IgD-negative memory B cell (primary cell): ENCODE results near the gene KRTAP10-2. TPM values are rescaled to one million over a fixed set of nuclear protein-coding genes. Genes with fewer than 3 reads are reported as not detected.
A peak's percentile ranks its signal among the peaks of the same experiment; 100 is the strongest.
"Not testable (repeated sequence)": the region's sequence is repeated elsewhere in the genome, so short reads cannot be mapped to it uniquely, and the experiment has no call there.

Source experiments
- H3K27ac Mint-ChIP-seq, 3 donors: one replicate each; pipeline ENCODE4 v1.8.0; 2020 to 2022; ENCODE audit warnings: mild to moderate bottlenecking in 3 of 3, mixed read lengths in 3 of 3, moderate library complexity in 1 of 3
- H3K27me3 Mint-ChIP-seq: one replicate; pipeline ENCODE4 v1.8.0; 2021; ENCODE audit warnings: mixed read lengths
- H3K36me3 Mint-ChIP-seq: one replicate; pipeline ENCODE4 v1.8.0; 2020; ENCODE audit warnings: mild to moderate bottlenecking, mixed read lengths
- H3K4me1 Mint-ChIP-seq, 3 donors: one replicate each; pipeline ENCODE4 v1.8.0; 2020 to 2022; ENCODE audit warnings: mixed read lengths in 3 of 3, mild to moderate bottlenecking in 1 of 3
- H3K4me3 Mint-ChIP-seq, 4 donors: one replicate each; pipeline ENCODE4 v1.8.0; 2020 to 2022; ENCODE audit warnings: mild to moderate bottlenecking in 4 of 4, mixed read lengths in 4 of 4, moderate library complexity in 3 of 4
- H3K9me3 Mint-ChIP-seq, 3 donors: one replicate each; pipeline ENCODE4 v1.8.0; 2020 to 2021; ENCODE audit warnings: mixed read lengths in 3 of 3, mild to moderate bottlenecking in 1 of 3
- polyA plus RNA-seq: library from polyadenylated mRNA; unstranded; fragments of 300-500 nt; fragmentation: Illumina TruSeq; gene quantifications from one replicate; pipeline ENCODE4 v1.2.3, GENCODE V29; 2021

The KRTAP10-2 gene
- polyA plus RNA-seq, 1 donor from 2014 or later, result not detected

DNA sequence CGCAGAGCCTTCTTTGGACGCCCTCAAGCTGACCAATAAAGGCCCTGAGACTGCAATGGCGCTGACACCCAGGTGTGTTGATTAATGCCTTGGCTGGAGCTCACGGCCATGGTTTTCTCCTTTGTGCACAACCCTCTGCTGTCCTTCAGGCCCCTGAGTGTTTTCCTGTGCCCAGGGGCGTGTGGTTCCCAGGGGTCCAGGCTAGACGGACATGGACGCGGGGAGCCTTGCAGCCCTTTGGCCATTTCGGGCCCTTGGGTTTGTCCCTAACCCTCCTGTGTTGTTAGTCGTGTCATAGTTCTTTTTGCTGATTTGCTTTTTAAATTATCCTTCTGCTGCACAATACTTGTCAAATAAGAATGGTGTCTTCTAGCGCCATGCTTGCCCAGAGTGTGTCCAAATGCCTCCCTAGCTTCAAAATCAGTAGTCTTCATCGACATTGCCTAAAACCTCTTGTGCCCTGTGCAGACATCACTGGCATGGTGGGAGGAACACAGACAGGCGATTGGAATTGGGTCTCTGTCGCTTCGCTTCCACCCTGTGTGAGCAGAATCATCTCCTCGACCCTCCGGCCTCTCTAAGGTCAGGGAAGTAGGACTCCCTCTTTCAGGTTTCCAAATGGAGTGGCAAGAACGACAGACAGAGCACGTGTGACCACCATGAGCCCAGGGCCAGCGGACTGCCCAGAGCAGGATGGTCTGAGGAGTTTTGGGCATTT is 24.2 kb upstream of the KRTAP10-2 start:
- peak overlapping the region in 1 of 4 donors; percentile 73 for H3K4me3 Mint-ChIP-seq
- peaks cover 4 to 23% (median 16%) of the 10 kb centered on the region in 3 donors for H3K9me3 Mint-ChIP-seq
- peaks cover 0 to 2% (median 1%) of the 10 kb centered on the region in 3 donors for H3K4me1 Mint-ChIP-seq
- H3K27ac Mint-ChIP-seq, result peak overlapping the region in 1 of 3 donors; percentile 35
- peaks cover 6% of the 10 kb centered on the region for H3K36me3 Mint-ChIP-seq
- H3K27me3 Mint-ChIP-seq, result peaks cover 15% of the 10 kb centered on the region

DNA sequence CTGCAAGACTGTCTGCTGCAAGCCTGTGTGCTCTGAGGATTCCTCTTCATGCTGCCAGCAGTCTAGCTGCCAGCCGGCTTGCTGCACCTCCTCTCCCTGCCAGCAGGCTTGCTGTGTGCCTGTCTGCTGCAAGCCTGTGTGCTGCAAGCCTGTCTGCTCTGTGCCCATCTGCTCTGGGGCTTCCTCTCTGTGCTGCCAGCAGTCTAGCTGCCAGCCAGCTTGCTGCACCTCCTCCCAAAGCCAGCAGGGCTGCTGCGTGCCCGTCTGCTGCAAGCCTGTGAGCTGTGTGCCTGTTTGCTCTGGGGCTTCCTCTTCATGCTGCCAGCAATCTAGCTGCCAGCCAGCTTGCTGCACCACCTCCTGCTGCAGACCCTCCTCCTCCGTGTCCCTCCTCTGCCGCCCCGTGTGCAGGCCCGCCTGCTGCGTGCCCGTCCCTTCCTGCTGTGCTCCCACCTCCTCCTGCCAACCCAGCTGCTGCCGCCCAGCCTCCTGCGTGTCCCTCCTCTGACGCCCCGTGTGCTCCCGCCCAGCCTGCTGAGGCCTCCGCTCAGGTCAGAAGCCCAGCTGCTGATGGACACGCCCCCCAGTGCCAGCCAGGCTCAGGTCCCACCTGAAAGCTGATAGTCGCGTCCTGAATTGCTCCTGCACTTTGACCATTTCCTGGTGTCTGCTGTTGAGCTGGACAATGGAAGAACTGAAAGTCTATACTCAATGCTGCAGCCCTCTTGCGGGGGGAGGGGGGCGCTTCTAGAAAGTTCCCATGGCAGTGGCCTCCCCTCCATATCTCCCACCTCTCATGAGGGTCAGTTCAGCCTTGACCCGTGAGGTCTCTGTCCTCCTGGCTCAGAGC is 23.4 kb upstream of the KRTAP10-2 start:
- Mint-ChIP-seq H3K9me3 (peaks cover 4 to 23% (median 11%) of the 10 kb centered on the region in 3 donors), H3K27me3 (peaks cover 15% of the 10 kb centered on the region), H3K4me3 (peak overlapping the region in 1 of 4 donors; percentile 12), H3K27ac (no peak overlapping the region), H3K4me1 (peaks cover 0 to 2% (median 1%) of the 10 kb centered on the region in 3 donors), H3K36me3 (peaks cover 5% of the 10 kb centered on the region)

GRCh38 chr21:44573630-44574456 is 22.5 kb upstream of the KRTAP10-2 start, which contains the start of gene KRTAP10-4:
Gene KRTAP10-4, plus strand, starts transcription at chr21:44573729. Its CDS starts 30 bp downstream, at chr21:44573759.
- H3K4me1 Mint-ChIP-seq, H3K27ac Mint-ChIP-seq, H3K4me3 Mint-ChIP-seq, H3K36me3 Mint-ChIP-seq: not testable (repeated sequence)
- peaks cover 13% of the 10 kb centered on the region for H3K27me3 Mint-ChIP-seq
- H3K9me3 Mint-ChIP-seq, result peaks cover 4 to 23% (median 11%) of the 10 kb centered on the region in 3 donors

DNA sequence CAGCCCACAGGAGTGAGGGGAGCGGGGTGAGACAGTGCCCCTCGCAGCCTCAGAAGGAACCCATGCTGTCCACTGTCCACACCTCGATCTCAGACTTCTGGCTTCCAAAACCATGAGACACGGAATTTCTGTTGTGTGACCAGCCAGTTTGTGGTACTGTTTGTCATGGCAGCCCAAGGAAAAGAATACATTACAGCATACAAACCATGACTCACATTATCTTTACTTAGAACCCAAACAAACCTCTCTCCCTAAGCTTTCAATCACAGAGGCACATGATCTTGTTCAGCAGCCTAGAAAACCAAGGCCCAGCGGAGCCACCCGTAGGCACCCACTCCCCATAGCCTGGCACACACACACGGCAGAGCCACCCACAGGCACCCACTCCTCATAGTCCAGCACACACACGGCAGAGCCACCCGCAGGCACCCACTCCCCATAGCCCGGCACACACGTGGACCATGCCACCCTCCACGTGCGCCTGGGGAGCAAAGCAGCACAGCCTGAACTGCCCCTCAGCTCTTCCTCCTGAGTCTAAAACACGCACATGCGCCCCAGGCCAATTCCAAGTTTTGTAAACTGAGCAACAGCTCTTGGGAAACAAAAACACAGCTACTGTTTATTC is 21.8 kb upstream of the KRTAP10-2 start:
- peaks cover 5% of the 10 kb centered on the region for H3K36me3 Mint-ChIP-seq
- H3K4me1 Mint-ChIP-seq, result peaks cover 0 to 1% (median 0%) of the 10 kb centered on the region in 3 donors
- no peak overlapping the region for H3K27ac Mint-ChIP-seq
- no peak overlapping the region for H3K4me3 Mint-ChIP-seq
- H3K9me3 Mint-ChIP-seq, result peaks cover 4 to 21% (median 9%) of the 10 kb centered on the region in 3 donors
- peaks cover 13% of the 10 kb centered on the region for H3K27me3 Mint-ChIP-seq

DNA sequence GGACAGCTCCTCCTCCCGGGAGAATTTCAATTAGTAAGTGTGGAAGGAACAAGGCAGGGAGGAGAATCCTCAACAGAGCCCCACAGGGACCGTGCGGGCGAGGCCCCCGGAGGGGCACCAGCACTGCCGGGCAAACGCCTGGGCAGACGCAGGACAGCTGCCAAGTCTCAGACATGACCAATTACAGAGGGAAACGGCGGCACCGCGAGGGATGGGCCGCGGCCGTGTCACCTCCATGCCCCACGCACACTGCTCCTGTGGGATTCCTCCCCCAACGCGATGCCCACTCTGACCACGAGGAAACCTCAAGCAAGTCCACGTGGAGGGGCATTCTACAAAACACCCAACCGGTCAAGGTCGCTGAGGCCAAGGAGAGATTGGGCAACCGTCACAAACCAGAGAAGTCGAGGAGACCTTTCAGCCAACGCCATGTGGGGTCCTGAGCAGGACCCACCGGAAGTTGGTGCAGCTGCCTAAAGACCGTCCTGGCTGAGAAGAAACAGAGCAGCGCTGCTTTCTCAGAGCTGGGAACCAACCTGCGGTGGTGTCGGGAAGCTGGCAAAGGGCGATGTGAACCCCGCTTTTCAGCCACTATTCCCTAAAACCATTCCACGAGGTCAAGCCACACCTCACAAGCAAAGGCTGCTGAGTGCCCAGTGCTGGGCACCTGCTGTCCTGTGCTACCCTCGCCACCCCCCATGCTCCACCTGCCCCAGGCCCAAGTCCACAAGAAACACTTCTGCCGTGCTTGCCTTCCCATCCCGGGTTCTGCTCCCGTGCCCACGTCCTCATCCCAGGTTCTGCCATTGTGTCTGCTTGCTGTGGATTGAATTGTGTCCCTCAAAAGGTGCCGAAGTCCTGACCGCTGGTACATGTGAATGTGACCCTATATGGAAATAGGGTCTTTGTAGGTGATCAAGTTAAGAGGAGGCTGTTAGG is 20.8 kb upstream of the KRTAP10-2 start:
- no peak overlapping the region for H3K27ac Mint-ChIP-seq
- H3K9me3 Mint-ChIP-seq, result peaks cover 2 to 14% (median 4%) of the 10 kb centered on the region in 3 donors
- H3K4me3 Mint-ChIP-seq, result peak overlapping the region in 1 of 4 donors; percentile 55
- H3K27me3 Mint-ChIP-seq, result peaks cover 15% of the 10 kb centered on the region
- H3K36me3 Mint-ChIP-seq, result peaks cover 2% of the 10 kb centered on the region
- H3K4me1 Mint-ChIP-seq, result peaks cover 0 to 1% (median 0%) of the 10 kb centered on the region in 3 donors

GRCh38 chr21:44571296-44571695 is 20.0 kb upstream of the KRTAP10-2 start:
- no peak overlapping the region for H3K4me3 Mint-ChIP-seq
- H3K27me3 Mint-ChIP-seq, result peaks cover 15% of the 10 kb centered on the region
- H3K9me3 Mint-ChIP-seq, result peaks cover 2 to 8% (median 2%) of the 10 kb centered on the region in 3 donors
- peaks cover 2% of the 10 kb centered on the region for H3K36me3 Mint-ChIP-seq
- H3K4me1 Mint-ChIP-seq, result peaks cover 3 to 6% (median 5%) of the 10 kb centered on the region in 3 donors
- H3K27ac Mint-ChIP-seq, result no peak overlapping the region

DNA sequence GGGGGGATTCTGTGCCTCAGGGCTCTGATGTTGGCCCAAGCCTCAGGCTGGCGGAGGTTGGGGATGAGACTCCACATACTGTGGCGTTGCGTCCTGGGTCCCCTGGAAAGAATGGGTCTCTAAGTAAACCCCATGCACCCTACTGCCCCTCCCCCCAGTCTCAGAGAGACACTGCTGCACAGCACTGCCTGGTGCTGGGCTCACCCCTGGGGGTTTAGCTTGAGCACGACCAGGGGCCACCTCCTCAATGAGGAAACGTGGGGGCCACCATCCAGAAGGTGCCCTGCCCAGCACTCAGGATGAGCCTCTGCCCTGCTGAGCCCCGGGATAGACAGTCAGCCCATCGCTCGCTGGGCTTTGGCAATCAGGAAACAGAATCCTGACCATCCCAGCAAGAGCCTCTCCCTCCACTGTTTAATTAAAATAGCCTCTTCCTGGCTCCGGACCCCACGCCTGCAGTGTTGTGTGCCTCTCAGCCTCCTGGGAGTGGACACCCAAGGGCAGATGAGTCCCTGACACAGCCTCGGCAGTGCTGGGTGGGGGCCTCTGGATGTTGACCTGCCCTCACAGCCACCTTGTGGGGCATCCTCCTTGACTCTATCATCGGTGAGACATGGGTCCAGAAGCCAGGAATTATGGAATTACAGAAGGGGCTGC is 18.7 kb upstream of the KRTAP10-2 start:
- Mint-ChIP-seq H3K4me1 (peaks cover 8 to 13% (median 9%) of the 10 kb centered on the region in 3 donors), H3K27ac (no peak overlapping the region), H3K9me3 (peaks cover 2 to 8% (median 2%) of the 10 kb centered on the region in 3 donors), H3K4me3 (no peak overlapping the region), H3K36me3 (peaks cover 2% of the 10 kb centered on the region), H3K27me3 (peaks cover 11% of the 10 kb centered on the region)

DNA sequence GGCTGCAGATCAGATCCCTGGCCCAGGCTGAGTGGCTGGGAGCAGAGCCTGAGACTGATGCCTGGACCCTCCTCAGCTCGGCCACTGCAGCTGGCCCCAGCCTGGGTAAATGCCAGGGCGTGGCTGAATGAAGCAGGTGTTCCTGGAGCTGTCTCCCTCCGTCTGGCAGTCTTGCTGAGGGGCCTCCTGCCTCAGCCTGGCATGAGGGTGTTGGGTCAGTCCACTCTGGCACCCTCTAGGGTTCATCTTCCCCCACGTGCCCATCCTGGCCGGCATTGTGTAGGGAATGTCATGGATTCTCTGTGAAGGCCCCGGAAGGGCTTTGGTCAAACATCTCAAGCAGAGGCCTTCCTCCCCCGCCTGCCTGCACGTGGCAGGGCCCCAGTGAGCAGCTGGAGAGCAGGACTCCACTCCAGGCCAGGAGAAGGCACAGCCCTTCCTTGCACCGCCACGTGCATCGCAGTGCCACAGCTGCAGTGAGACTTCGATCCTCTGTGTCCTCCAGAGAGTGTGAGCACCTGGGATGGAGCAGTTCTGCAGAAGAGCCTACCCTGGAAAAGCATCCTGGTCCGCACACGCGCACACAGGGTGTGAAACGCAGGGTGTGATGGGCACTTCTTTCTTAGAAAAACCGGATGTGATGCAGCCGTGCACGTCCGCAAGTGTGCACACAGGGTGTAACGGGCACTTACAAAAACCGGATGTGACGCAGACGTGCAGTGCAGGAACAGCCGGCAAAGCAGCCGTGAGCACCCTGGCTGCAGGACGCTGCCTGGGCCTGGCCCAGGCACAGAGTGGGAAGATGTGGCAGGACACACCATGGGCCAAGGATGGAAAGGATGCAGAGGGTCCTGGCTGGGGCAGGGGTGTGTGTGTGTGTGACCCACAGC is 17.6 kb upstream of the KRTAP10-2 start:
- peaks cover 2 to 8% (median 2%) of the 10 kb centered on the region in 3 donors for H3K9me3 Mint-ChIP-seq
- no peak overlapping the region for H3K27ac Mint-ChIP-seq
- H3K27me3 Mint-ChIP-seq, result peaks cover 4% of the 10 kb centered on the region

DNA sequence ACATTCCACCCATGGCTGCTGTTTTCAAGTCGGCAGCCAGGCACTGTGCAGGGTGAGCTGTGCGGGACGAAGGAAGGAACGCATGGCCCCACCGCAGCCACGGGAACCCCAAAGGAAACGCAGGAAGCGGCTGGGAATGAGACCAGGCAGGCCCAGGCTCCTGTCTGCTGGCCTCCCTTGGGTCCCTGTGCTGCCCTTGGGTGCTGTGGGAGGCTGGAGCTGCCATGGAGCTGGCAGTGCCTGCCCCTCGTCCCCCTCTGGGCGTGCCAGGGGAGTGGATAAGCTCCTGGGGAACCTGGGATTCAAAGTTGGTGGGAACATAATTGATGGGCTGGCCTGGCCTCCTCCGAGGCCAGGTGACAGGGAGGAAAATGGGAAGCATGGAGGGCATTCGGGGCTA is 17.0 kb upstream of the KRTAP10-2 start:
- Mint-ChIP-seq H3K27ac (no peak overlapping the region), H3K4me1 (peaks cover 14 to 19% (median 14%) of the 10 kb centered on the region in 3 donors), H3K4me3 (no peak overlapping the region), H3K27me3 (peaks cover 4% of the 10 kb centered on the region), H3K9me3 (peaks cover 2 to 8% (median 3%) of the 10 kb centered on the region in 3 donors), H3K36me3 (peaks cover 2% of the 10 kb centered on the region)

More for the DNA sequence above, 17.6 kb upstream of the KRTAP10-2 start:
- peaks cover 2% of the 10 kb centered on the region for H3K36me3 Mint-ChIP-seq
- H3K4me3 Mint-ChIP-seq, result no peak overlapping the region
- peaks cover 14 to 17% (median 14%) of the 10 kb centered on the region in 3 donors for H3K4me1 Mint-ChIP-seq

- H3K9me3 Mint-ChIP-seq, result peaks cover 2 to 8% (median 4%) of the 10 kb centered on the region in 3 donors
- H3K4me1 Mint-ChIP-seq, result peaks cover 14 to 21% (median 14%) of the 10 kb centered on the region in 3 donors
- peaks cover 2% of the 10 kb centered on the region for H3K36me3 Mint-ChIP-seq
- H3K27me3 Mint-ChIP-seq, result peaks cover 4% of the 10 kb centered on the region
- H3K27ac Mint-ChIP-seq, result peak overlapping the region in 1 of 3 donors; percentile 63
- no peak overlapping the region for H3K4me3 Mint-ChIP-seq
Measured at GRCh38 chr21:44567481-44568171, 16.3 kb upstream of the KRTAP10-2 start.

DNA sequence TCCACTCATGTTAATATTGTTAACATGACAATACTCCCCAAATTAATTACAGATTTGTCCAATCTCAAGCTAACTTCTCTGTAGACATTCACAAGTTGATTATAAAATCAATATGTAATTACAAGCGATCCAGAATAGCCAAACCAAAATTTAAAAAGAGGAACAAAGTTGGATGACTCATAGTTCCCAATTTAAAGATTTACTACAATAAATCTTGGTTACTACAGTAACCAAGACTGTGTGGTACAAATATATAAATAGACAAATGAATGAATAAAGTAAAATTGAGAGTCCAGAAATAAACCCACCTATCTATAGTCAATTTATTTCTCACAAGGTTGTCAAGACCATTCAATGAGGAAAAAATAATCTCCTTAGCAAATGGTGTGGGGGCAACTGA is 15.1 kb upstream of the KRTAP10-2 start:
- peaks cover 18 to 33% (median 19%) of the 10 kb centered on the region in 3 donors for H3K4me1 Mint-ChIP-seq
- H3K27ac Mint-ChIP-seq, result peak overlapping the region in 1 of 3 donors; percentile 96
- H3K36me3 Mint-ChIP-seq, result no peaks in the 10 kb centered on the region
- H3K4me3 Mint-ChIP-seq, result peak overlapping the region in 2 of 4 donors; percentile 18 to 65
- H3K27me3 Mint-ChIP-seq, result peaks cover 2% of the 10 kb centered on the region
- peaks cover 2 to 13% (median 5%) of the 10 kb centered on the region in 3 donors for H3K9me3 Mint-ChIP-seq
